PFSK-1 (cell line): ENCODE results near the gene DENND11.

Source experiments
- FOXP2 ChIP-seq: optimal IDR thresholded peaks from 2 replicates; pipeline ENCODE3; 2011; ENCODE audit warnings: borderline replicate concordance, control low read depth, inconsistent platforms; ENCODE audit not compliant: insufficient read depth; ENCODE audit errors: extremely low read length, extremely low read depth
- POLR2AphosphoS5 ChIP-seq: IDR thresholded peaks from 2 replicates; pipeline ENCODE4 v1.6.1; 2012; ENCODE audit warnings: low read depth, mild to moderate bottlenecking, control low read depth, low read length, moderate library complexity
- REST ChIP-seq, 2 experiments: IDR thresholded peaks; 2 replicates each; pipeline versions ENCODE4 v1.6.1 to v1.8.0; 2011 to 2012; ENCODE audit warnings: low read depth in 2 of 2, low read length in 2 of 2, control low read depth in 1 of 2, inconsistent platforms in 1 of 2, mild to moderate bottlenecking in 1 of 2, moderate library complexity in 1 of 2; ENCODE audit not compliant: insufficient read depth in 1 of 2
- SIN3A ChIP-seq: IDR thresholded peaks from 2 replicates; pipeline ENCODE4 v1.6.1; 2012; ENCODE audit warnings: mild to moderate bottlenecking, low read length, moderate library complexity, borderline replicate concordance; ENCODE audit not compliant: insufficient read depth
- TAF1 ChIP-seq: IDR thresholded peaks from 2 replicates; pipeline ENCODE4 v1.6.1; 2012; ENCODE audit warnings: low read length, control low read depth, borderline replicate concordance; ENCODE audit not compliant: insufficient read depth

Gene DENND11

GRCh38 chr7:141660259-141660658, 41.7 kb downstream of the DENND11 start:
- TF ChIP-seq FOXP2 = no peak

GRCh38 chr7:141659501-141659900, 42.5 kb downstream of the DENND11 start:
- TF ChIP-seq REST (IDR thresholded peaks at IDR 0.05; ENCODE audit: insufficient read depth in 1 of 2, low read depth in 2 of 2, low read length in 2 of 2) (no peak), POLR2AphosphoS5 (no peak), SIN3A (no peak), FOXP2 (no peak), TAF1 (no peak)

- TF ChIP-seq SIN3A = no peak
- no peak for TF ChIP-seq POLR2AphosphoS5
- no peak for TF ChIP-seq REST (IDR thresholded peaks at IDR 0.05; ENCODE audit: insufficient read depth in 1 of 2, low read depth in 2 of 2, low read length in 2 of 2)
- TF ChIP-seq FOXP2 = no peak
- no peak for TF ChIP-seq TAF1
These were observed 47.4 kb downstream of the DENND11 start for GRCh38 chr7:141654551-141654950.

- TF ChIP-seq SIN3A = no peak
- no peak for TF ChIP-seq POLR2AphosphoS5
- TF ChIP-seq TAF1 = no peak
- no peak for TF ChIP-seq FOXP2
- no peak for TF ChIP-seq REST (IDR thresholded peaks at IDR 0.05; ENCODE audit: insufficient read depth in 1 of 2, low read depth in 2 of 2, low read length in 2 of 2)
These were observed 49.3 kb downstream of the DENND11 start for GRCh38 chr7:141652691-141653090.
